GM23248 (cell line): Measurements from ENCODE around the gene ZNF521. TPM values are rescaled to one million over a fixed set of nuclear protein-coding genes. Genes with fewer than 3 reads are reported as not detected.
A peak's percentile ranks its signal among the peaks of the same experiment; 100 is the strongest.

Source experiments
- DNase-seq: peaks from one replicate; pipeline ENCODE4 v3.0.0-alpha.2; 2015
- H2AFZ ChIP-seq: fragments of 200-600 bp; sonication (generic); 2 replicates; pipeline ENCODE4 v1.6.1; 2016; ENCODE audit warnings: antibody characterized with exemption
- H3F3A ChIP-seq: fragments of 200-600 bp; sonication (generic); 2 replicates; pipeline ENCODE4 v1.6.1; 2016; ENCODE audit warnings: mild to moderate bottlenecking, antibody characterized with exemption, mixed run types; ENCODE audit not compliant: insufficient read depth
- H3K27ac ChIP-seq: fragments of 200-600 bp; sonication (generic); 2 replicates; pipeline ENCODE4 v1.5.1; 2016; ENCODE audit warnings: mild to moderate bottlenecking
- H3K27me3 ChIP-seq: fragments of 200-600 bp; sonication (generic); replicated peaks from 2 replicates; pipeline ENCODE4 v1.6.1; 2016; ENCODE audit warnings: mild to moderate bottlenecking; ENCODE audit not compliant: insufficient read depth
- H3K36me3 ChIP-seq: fragments of 200-600 bp; sonication (generic); 2 replicates; pipeline ENCODE4 v1.6.1; 2016; ENCODE audit warnings: low read depth, mild to moderate bottlenecking
- H3K4me1 ChIP-seq: fragments of 200-600 bp; sonication (generic); 2 replicates; pipeline ENCODE4 v1.6.1; 2016; ENCODE audit warnings: mild to moderate bottlenecking; ENCODE audit not compliant: insufficient read depth
- H3K4me2 ChIP-seq: fragments of 200-600 bp; sonication (generic); one replicate; pipeline ENCODE4 v1.6.1; 2016; ENCODE audit warnings: mild to moderate bottlenecking; ENCODE audit not compliant: unreplicated experiment
- H3K4me3 ChIP-seq: fragments of 200-600 bp; sonication (generic); 2 replicates; pipeline ENCODE4 v1.5.1; 2016; ENCODE audit warnings: mild to moderate bottlenecking
- H3K79me2 ChIP-seq: fragments of 200-600 bp; sonication (generic); 2 replicates; pipeline ENCODE4 v1.6.1; 2016; ENCODE audit warnings: mild to moderate bottlenecking; ENCODE audit not compliant: insufficient read depth
- H3K9ac ChIP-seq: fragments of 200-600 bp; sonication (generic); 2 replicates; pipeline ENCODE4 v1.6.1; 2016; ENCODE audit warnings: mild to moderate bottlenecking
- H3K9me2 ChIP-seq: fragments of 200-600 bp; sonication (generic); 2 replicates; pipeline ENCODE4 v1.6.1; 2016; ENCODE audit warnings: mixed run types, mild to moderate bottlenecking, moderate library complexity; ENCODE audit not compliant: insufficient read depth
- H3K9me3 ChIP-seq: fragments of 200-600 bp; sonication (generic); one replicate; pipeline ENCODE4 v1.6.1; 2017; ENCODE audit warnings: low read depth
- H4K20me1 ChIP-seq: fragments of 200-600 bp; sonication (generic); 2 replicates; pipeline ENCODE4 v1.6.0; 2016; ENCODE audit not compliant: insufficient read depth
- EZH2 ChIP-seq: fragments of 200-600 bp; sonication (generic); IDR thresholded peaks from 2 replicates; pipeline ENCODE4 v1.6.1; 2018; ENCODE audit warnings: antibody characterized with exemption, mild to moderate bottlenecking; ENCODE audit not compliant: insufficient read depth, poor library complexity, severe bottlenecking
- EZH2phosphoT487 ChIP-seq: fragments of 200-600 bp; sonication (generic); IDR thresholded peaks from 2 replicates; pipeline ENCODE4 v1.6.1; 2018; ENCODE audit warnings: antibody characterized with exemption, moderate library complexity, mild to moderate bottlenecking, low read depth; ENCODE audit not compliant: insufficient read depth
- WGBS, 2 experiments: methylation state at CpG; one replicate each; pipeline ENCODE4 v1.1.6; 2015 to 2017; ENCODE audit warnings: low lambda C conversion rate in 2 of 2, low coverage in 1 of 2; ENCODE audit errors: missing lambda C conversion rate in 2 of 2; 5-methylcytosine and 5-hydroxymethylcytosine counted together
- in situ Hi-C: fragments of 300-500 bp; cut with MboI; formaldehyde crosslinking; loops from 2 replicates; pipeline ENCODE4 v1.15.0; 2020
- polyA plus RNA-seq: library from polyadenylated mRNA; unstranded; fragments of >200 nt; fragmentation: Nextera tagmentation; extraction: Ambion mirVana; gene quantifications from 2 replicates; pipeline ENCODE4 v1.2.1, GENCODE V29; 2016
- total RNA-seq: library from RNA; depleted of rRNA; stranded (reverse); fragments of >200 nt; shearing (Covaris generic); gene quantifications from 2 replicates; pipeline ENCODE4 v1.2.3, GENCODE V29; 2014

ZNF521 gene
- total and polyA plus RNA-seq, 2 experiments from 2014 or later: 7.8 to 17.9 TPM

DNA sequence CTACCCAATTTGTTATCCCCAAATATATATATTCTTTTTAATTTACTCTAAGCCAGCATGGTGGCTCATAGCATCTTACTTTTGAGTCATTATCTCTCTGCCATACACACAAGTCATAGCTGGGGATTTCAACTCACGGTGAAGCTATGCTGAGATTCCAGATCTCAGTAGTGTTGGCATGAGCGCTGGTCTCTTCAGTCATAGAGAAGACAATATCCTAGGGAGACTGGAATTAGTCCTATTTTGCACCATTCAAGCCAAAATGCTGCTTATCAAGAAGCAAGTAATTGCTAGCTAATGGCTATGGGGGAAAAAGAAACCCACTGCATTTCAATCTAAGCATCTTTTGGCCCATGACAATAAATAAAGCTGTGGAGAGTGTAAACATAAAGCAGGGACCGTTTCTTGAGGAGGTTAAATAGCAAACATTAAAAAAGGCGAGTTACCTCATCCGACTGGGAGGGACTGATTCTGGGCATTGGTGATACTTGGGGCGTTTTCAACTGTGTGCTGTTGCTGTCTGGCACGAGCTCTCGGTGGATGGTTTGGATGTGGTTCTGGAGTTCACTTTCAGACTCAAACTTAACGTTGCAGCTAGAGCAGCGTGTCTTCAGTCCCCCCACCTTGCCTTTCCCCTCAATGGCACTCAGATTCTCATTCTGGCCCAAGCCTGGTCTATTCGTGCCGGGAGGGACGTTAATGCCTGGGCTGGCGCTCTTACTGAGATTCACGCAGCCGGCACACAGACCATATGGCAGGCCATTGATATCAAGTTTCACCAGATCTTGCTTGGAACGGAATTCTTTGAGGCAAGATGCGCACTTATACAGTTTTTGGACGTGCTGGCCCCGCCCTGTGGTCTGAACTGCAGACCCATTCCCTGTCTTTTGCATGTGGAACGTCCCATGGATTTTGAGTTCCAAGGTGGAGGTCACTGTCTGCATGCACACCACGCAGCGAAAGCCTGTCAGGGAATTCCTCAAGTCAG lies 127.8 kb downstream of the ZNF521 start:
- Histone ChIP-seq H3K9ac (no peak overlapping the region), H2AFZ (no peak overlapping the region), H3K4me3 (no peak overlapping the region), H3F3A (peaks cover 3% of the 10 kb centered on the region), H3K9me3 (no peaks in the 10 kb centered on the region), H3K4me2 (no peak overlapping the region), H3K4me1 (peaks cover 9% of the 10 kb centered on the region), H3K79me2 (no peaks in the 10 kb centered on the region), H4K20me1 (no peaks in the 10 kb centered on the region), H3K36me3 (no peaks in the 10 kb centered on the region), H3K27me3 (no peaks in the 10 kb centered on the region), H3K9me2 (no peaks in the 10 kb centered on the region), H3K27ac (no peak overlapping the region)
- no peak for TF ChIP-seq EZH2phosphoT487
- TF ChIP-seq EZH2: no peak
- in situ Hi-C loops: no loop called here
- peak; percentile 57 for DNase-seq
- 64 to 65% methylated on average over 23 of the region's 23 CpGs for WGBS, 2 experiments

DNA sequence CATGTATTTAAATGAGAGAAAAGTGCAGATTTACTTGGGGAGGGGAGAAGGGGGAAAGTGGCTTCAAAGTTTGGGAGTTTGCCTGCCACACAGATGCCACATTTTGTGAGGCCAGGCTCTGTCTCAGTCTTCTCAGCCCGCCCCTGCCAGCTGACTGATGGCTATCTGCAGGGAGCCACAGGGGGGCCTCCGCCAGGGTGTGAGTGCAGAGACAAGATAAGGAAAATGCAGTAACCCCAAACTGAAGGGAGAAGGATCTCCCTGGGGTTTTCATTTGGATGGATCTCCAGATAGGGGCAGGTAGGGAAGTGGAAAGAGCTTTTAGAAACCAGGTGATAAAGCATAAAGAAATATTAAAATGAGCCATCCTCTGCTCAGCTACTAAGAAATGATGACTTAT lies 128.8 kb downstream of the ZNF521 start:
- Histone ChIP-seq H3F3A (no peaks in the 10 kb centered on the region), H3K9me3 (no peaks in the 10 kb centered on the region), H4K20me1 (no peaks in the 10 kb centered on the region), H2AFZ (no peak overlapping the region), H3K4me3 (no peak overlapping the region), H3K79me2 (no peaks in the 10 kb centered on the region), H3K9me2 (no peaks in the 10 kb centered on the region), H3K27ac (no peak overlapping the region), H3K27me3 (no peaks in the 10 kb centered on the region), H3K36me3 (no peaks in the 10 kb centered on the region), H3K9ac (no peak overlapping the region), H3K4me2 (no peak overlapping the region), H3K4me1 (no peaks in the 10 kb centered on the region)
- WGBS, 2 experiments: 72 to 88% methylated on average over 2 of the region's 2 CpGs
- DNase-seq: no peak
- no peak for TF ChIP-seq EZH2
- in situ Hi-C loops: no loop called here

DNA sequence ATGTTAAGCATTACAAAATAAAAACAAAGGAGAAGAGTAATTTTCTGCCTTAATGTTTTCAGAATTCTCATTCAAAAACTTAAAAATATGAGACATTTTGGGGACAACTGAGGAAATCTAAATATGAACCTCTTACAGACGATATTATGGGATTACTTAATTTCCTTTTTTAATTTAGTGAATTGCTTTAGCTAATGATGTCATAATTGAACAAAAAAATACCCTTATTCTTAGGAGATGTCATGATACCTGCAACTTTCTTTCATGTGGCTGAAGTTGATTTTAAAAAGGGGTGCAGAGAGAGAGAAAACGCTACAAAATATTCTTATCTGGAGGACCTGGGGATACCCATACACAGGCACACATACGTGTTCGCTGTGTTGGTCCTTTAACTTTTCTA lies 129.3 kb downstream of the ZNF521 start:
- Histone ChIP-seq H3K9ac (no peak overlapping the region), H3K9me2 (no peaks in the 10 kb centered on the region), H3K36me3 (no peaks in the 10 kb centered on the region), H3K27ac (no peak overlapping the region), H3K4me1 (no peaks in the 10 kb centered on the region), H3K79me2 (no peaks in the 10 kb centered on the region), H2AFZ (no peak overlapping the region), H3F3A (no peaks in the 10 kb centered on the region), H3K9me3 (no peaks in the 10 kb centered on the region), H3K4me3 (no peak overlapping the region), H3K27me3 (no peaks in the 10 kb centered on the region), H3K4me2 (no peak overlapping the region), H4K20me1 (no peaks in the 10 kb centered on the region)
- no peak for DNase-seq
- 82 to 84% methylated on average over 4 of the region's 4 CpGs for WGBS, 2 experiments
- in situ Hi-C loops: no loop called here
- TF ChIP-seq EZH2phosphoT487 (no peak), EZH2 (no peak)

DNA sequence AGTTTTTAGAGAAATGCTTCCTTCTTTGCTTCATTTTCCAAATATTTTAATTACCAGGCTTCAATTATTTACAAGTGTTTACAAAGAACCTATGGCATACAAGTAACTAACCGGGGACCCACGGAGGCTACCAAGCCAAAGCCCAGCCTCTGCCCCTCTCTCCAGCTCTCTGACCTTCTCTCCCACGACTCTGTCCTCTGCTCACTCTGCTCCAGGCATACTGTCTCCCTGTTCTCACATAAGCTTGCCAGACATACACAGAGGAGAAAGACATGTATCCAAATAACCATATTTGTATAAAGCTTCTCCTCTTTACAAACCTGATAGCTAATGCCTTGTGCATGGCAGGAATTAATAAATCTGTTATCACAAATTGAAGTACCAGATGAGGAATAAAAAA lies 141.3 kb downstream of the ZNF521 start:
- H3K9me3 ChIP-seq: no peaks in the 10 kb centered on the region
- no peaks in the 10 kb centered on the region for H3K9me2 ChIP-seq
- H3K27ac ChIP-seq: no peak overlapping the region
- H3F3A ChIP-seq: no peaks in the 10 kb centered on the region
- in situ Hi-C loops: no loop called here
- no peaks in the 10 kb centered on the region for H3K4me1 ChIP-seq
- no peaks in the 10 kb centered on the region for H3K79me2 ChIP-seq
- H3K36me3 ChIP-seq: no peaks in the 10 kb centered on the region
- H3K27me3 ChIP-seq: no peaks in the 10 kb centered on the region
- H3K4me3 ChIP-seq: no peak overlapping the region
- DNase-seq: no peak
- H3K4me2 ChIP-seq: no peak overlapping the region
- H2AFZ ChIP-seq: no peak overlapping the region
- H4K20me1 ChIP-seq: no peaks in the 10 kb centered on the region
- TF ChIP-seq EZH2: no peak
- no peak for TF ChIP-seq EZH2phosphoT487
- WGBS, 2 experiments: 97 to 100% methylated on average over 3 of the region's 3 CpGs
- no peak overlapping the region for H3K9ac ChIP-seq
